ENCODE results near the gene SAFB.

Gene SAFB

DNA sequence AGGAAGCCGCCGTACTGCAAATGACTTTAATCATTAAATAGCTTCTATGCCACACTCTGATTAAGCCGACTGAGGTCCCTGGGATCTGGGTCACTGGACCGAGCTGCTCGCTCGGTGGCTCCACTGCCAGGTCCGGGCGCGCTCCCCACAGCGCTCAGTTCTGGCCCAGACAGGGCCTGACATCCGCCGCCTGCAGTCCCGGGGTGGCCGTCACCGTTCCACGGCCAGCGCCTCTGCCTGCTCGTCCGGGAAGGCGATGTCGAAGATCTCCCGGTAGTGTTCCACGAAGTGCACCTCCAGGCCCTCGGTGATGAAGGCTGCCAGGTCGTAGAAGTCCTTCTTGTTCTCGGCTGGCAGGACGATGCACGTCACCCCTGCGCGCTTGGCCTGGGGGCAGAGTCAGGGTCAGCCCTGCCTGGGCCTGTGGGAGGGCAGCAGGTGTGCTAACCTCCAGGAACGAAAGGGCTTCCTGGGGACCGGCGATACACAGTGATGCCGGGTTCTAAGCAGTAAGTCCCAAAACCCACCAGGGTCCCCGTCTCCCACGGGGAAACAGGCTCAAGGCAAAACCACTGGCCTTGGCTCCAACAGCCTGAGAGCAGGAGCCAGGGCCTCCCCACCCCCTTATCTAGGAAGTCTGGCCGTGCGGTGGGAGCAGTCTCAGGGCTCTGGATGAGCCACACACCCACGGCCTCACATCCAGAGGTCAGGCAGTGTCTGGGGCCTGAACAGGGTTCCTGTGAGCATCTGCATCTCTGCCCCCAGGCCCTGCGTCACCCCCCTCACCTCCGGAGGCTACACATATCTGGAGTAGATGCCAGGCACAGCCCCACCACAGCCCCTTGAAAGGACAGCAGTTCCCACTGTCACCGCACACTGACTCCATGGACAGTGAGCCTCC lies 69.2 kb downstream of the SAFB start:
- no peak for ATAC-seq
- TF ChIP-seq ZNF8 (CRISPR knock-in tag; IDR thresholded peaks at IDR 0.05) (no peak), ESRRG (CRISPR knock-in tag; IDR thresholded peaks at IDR 0.05) (no peak), ZFP3 (CRISPR knock-in tag; IDR thresholded peaks at IDR 0.05) (no peak), SNAI2 (CRISPR knock-in tag; IDR thresholded peaks at IDR 0.05) (no peak), BACH2 (CRISPR knock-in tag; IDR thresholded peaks at IDR 0.05; ENCODE audit: borderline replicate concordance) (no peak)
- TF ChIP-seq, protein P1, sequence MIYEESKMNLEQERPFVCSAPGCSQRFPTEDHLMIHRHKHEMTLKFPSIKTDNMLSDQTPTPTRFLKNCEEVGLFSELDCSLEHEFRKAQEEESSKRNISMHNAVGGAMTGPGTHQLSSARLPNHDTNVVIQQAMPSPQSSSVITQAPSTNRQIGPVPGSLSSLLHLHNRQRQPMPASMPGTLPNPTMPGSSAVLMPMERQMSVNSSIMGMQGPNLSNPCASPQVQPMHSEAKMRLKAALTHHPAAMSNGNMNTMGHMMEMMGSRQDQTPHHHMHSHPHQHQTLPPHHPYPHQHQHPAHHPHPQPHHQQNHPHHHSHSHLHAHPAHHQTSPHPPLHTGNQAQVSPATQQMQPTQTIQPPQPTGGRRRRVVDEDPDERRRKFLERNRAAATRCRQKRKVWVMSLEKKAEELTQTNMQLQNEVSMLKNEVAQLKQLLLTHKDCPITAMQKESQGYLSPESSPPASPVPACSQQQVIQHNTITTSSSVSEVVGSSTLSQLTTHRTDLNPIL (CRISPR knock-in tag; IDR thresholded peaks at IDR 0.05; ENCODE audit: low read depth), result no peak
- TF ChIP-seq, protein P2, sequence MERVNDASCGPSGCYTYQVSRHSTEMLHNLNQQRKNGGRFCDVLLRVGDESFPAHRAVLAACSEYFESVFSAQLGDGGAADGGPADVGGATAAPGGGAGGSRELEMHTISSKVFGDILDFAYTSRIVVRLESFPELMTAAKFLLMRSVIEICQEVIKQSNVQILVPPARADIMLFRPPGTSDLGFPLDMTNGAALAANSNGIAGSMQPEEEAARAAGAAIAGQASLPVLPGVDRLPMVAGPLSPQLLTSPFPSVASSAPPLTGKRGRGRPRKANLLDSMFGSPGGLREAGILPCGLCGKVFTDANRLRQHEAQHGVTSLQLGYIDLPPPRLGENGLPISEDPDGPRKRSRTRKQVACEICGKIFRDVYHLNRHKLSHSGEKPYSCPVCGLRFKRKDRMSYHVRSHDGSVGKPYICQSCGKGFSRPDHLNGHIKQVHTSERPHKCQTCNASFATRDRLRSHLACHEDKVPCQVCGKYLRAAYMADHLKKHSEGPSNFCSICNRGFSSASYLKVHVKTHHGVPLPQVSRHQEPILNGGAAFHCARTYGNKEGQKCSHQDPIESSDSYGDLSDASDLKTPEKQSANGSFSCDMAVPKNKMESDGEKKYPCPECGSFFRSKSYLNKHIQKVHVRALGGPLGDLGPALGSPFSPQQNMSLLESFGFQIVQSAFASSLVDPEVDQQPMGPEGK (CRISPR knock-in tag; IDR thresholded peaks at IDR 0.05; ENCODE audit: borderline replicate concordance), result no peak

DNA sequence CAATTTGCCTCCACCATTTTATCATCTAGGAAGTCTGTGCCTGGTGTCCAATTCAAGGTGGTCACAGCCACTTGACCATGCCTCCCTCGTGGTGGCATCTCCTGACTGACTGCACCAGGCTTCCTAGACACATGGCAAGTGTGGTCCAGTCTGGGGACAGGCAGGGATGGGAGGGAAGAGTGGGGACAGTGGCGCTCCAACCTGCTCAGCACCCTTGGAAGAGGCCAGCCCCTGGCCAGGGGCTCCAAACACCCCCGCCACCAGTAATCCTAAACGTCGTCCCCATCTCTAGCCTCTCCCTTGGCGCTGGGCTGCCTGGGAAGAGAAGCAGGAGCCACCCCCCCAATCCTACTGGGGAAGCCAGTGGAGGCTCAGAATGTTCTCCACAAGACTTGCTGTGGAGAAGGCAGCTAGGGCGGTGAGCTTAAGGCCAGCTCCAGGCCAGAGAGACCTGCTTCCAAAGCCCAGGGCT lies 69.9 kb downstream of the SAFB start:
- ATAC-seq, result no peak
- TF ChIP-seq ISL1 (CRISPR knock-in tag; IDR thresholded peaks at IDR 0.05), result no peak
- TF ChIP-seq ZNF565 (CRISPR knock-in tag; conservative IDR thresholded peaks at IDR 0.05; ENCODE audit: low read depth), result no peak
- TF ChIP-seq, protein P1 (CRISPR knock-in tag; IDR thresholded peaks at IDR 0.05; ENCODE audit: low read depth), result no peak
- no peak for TF ChIP-seq CSDC2 (CRISPR knock-in tag; IDR thresholded peaks at IDR 0.05)
- TF ChIP-seq, protein P2 (CRISPR knock-in tag; IDR thresholded peaks at IDR 0.05; ENCODE audit: borderline replicate concordance), result no peak
- TF ChIP-seq PPARA (CRISPR knock-in tag; IDR thresholded peaks at IDR 0.05; ENCODE audit: borderline replicate concordance), result no peak
- no peak for TF ChIP-seq ZFP30 (CRISPR knock-in tag; IDR thresholded peaks at IDR 0.05)
- TF ChIP-seq, protein P3, sequence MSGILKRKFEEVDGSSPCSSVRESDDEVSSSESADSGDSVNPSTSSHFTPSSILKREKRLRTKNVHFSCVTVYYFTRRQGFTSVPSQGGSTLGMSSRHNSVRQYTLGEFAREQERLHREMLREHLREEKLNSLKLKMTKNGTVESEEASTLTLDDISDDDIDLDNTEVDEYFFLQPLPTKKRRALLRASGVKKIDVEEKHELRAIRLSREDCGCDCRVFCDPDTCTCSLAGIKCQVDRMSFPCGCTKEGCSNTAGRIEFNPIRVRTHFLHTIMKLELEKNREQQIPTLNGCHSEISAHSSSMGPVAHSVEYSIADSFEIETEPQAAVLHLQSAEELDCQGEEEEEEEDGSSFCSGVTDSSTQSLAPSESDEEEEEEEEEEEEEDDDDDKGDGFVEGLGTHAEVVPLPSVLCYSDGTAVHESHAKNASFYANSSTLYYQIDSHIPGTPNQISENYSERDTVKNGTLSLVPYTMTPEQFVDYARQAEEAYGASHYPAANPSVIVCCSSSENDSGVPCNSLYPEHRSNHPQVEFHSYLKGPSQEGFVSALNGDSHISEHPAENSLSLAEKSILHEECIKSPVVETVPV (CRISPR knock-in tag; IDR thresholded peaks at IDR 0.05), result no peak
- TF ChIP-seq ZC3H10 (CRISPR knock-in tag; IDR thresholded peaks at IDR 0.05), result no peak

DNA sequence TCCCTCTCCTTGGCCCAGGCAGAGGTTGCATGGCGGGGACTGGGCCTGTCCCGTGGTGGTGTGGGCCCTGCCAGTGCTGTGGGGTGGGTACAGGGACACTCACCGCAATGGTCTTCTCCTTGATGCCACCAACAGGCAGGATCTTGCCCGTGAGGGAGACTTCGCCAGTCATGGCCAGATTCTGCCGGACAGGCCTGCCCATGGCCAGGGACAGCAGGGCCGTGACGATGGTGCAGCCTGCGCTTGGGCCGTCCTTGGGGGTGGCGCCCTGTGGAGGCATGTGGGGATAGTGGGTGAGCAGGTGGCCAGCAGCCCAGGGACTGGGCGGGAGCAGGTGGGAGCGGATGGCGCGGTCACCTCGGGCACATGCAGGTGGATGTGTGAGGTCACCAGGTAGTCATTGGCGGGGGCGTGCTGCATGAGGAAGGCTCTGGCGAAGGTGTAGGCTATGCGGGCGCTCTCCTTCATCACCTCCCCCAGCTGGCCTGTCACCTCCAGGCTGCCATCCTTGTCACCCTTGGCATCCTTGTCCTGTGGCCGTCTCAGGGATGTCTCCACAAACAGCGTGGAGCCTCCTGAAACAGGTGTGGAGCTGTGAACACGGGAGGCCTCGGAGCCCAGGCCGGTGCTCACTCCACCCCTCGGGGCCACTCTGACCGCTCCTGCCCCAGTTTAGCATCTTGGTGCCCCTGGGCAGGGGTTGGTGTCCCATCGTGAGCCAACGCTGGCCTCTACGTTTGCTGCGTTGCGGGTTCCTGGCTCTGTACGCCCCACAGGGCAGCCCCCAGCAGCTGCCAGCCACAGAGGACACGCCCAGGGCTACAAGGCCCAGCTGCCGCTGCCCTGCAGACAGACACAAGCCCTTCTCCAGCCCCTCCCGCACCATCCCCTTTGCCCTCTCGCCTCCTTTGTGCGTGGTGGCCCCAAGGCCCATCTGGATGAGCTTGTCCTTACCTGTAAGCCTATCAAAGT lies 70.6 kb downstream of the SAFB start:
- no peak for ATAC-seq
- TF ChIP-seq, protein P4, sequence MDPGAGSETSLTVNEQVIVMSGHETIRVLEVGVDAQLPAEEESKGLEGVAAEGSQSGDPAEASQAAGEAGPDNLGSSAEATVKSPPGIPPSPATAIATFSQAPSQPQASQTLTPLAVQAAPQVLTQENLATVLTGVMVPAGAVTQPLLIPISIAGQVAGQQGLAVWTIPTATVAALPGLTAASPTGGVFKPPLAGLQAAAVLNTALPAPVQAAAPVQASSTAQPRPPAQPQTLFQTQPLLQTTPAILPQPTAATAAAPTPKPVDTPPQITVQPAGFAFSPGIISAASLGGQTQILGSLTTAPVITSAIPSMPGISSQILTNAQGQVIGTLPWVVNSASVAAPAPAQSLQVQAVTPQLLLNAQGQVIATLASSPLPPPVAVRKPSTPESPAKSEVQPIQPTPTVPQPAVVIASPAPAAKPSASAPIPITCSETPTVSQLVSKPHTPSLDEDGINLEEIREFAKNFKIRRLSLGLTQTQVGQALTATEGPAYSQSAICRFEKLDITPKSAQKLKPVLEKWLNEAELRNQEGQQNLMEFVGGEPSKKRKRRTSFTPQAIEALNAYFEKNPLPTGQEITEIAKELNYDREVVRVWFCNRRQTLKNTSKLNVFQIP (CRISPR knock-in tag; IDR thresholded peaks at IDR 0.05; ENCODE audit: borderline replicate concordance, low read depth), result no peak
- TF ChIP-seq, protein P2 (CRISPR knock-in tag; IDR thresholded peaks at IDR 0.05; ENCODE audit: borderline replicate concordance), result no peak
